Left forelimb (tissue), 1 donor: ENCODE measurements around the gene AGMAT.

ENCODE experiments used
- DNase-seq: peaks from one replicate; pipeline ENCODE4 v3.0.0-alpha.2; 2018; ENCODE audit warnings: low spot score

AGMAT gene

GRCh38 chr1:15559189-15559810 lies 25.6 kb downstream of the AGMAT start:
- DNase-seq: no peak

- no peak for DNase-seq
These were observed 26.3 kb downstream of the AGMAT start for GRCh38 chr1:15558516-15558915.

- no peak for DNase-seq
These were observed 27.3 kb downstream of the AGMAT start for GRCh38 chr1:15557594-15557993.

- DNase-seq: no peak
These were observed 27.8 kb downstream of the AGMAT start for GRCh38 chr1:15557008-15557407.

- no peak for DNase-seq
These were observed 34.3 kb downstream of the AGMAT start for GRCh38 chr1:15550573-15550972.

GRCh38 chr1:15546641-15547040 lies 38.2 kb downstream of the AGMAT start:
- DNase-seq: no peak

- no peak for DNase-seq
These were observed 41.0 kb downstream of the AGMAT start for GRCh38 chr1:15543589-15544568.

- no peak for DNase-seq
These were observed 41.6 kb downstream of the AGMAT start for GRCh38 chr1:15543251-15543588.

- DNase-seq: no peak
These were observed 42.2 kb downstream of the AGMAT start for GRCh38 chr1:15542388-15543250.

- no peak for DNase-seq
These were observed 43.5 kb downstream of the AGMAT start for GRCh38 chr1:15541231-15541792.

GRCh38 chr1:15540186-15540585 lies 44.7 kb downstream of the AGMAT start:
- no peak for DNase-seq

- no peak for DNase-seq
These were observed 46.1 kb downstream of the AGMAT start for GRCh38 chr1:15538771-15539170.

GRCh38 chr1:15531682-15532081 lies 53.2 kb downstream of the AGMAT start:
- no peak for DNase-seq

- DNase-seq: no peak
These were observed 53.8 kb downstream of the AGMAT start for GRCh38 chr1:15531003-15531402.

- DNase-seq: peak; percentile 98
These were observed 58.1 kb downstream of the AGMAT start, which contains the start of gene DNAJC16 for GRCh38 chr1:15526490-15527339. TSS of gene DNAJC16 (plus strand) at chr1:15526848. CDS start at chr1:15529106, 2,258 bp downstream.

GRCh38 chr1:15526021-15526489 lies 58.8 kb downstream of the AGMAT start:
- no peak for DNase-seq

GRCh38 chr1:15525050-15526020 lies 59.5 kb downstream of the AGMAT start:
- no peak for DNase-seq

GRCh38 chr1:15524283-15525049 lies 60.4 kb downstream of the AGMAT start:
- peak; percentile 100 for DNase-seq

GRCh38 chr1:15524021-15524282 lies 60.9 kb downstream of the AGMAT start, which contains the start of gene CASP9:
TSS of gene CASP9 (minus strand) at chr1:15524215. CDS start at chr1:15524200, 15 bp downstream.
- no peak for DNase-seq
